Ectodermal cell (in vitro differentiated cells): ENCODE results near the gene LETM1.

Experiments used
- H3K27ac ChIP-seq: 2 replicates; pipeline ENCODE4 v1.7.0; 2013; ENCODE audit warnings: mild to moderate bottlenecking, low read depth, low read length; ENCODE audit not compliant: insufficient read depth, poor library complexity, severe bottlenecking
- H3K27me3 ChIP-seq: 2 replicates; pipeline ENCODE4 v1.7.0; 2013; ENCODE audit warnings: mild to moderate bottlenecking, low read length; ENCODE audit not compliant: insufficient read depth, control insufficient read depth, poor library complexity, severe bottlenecking
- H3K36me3 ChIP-seq: one replicate; pipeline ENCODE4 v1.7.0; 2013; ENCODE audit warnings: low read length; ENCODE audit not compliant: control insufficient read depth, insufficient read depth
- H3K4me1 ChIP-seq: one replicate; pipeline ENCODE4 v1.7.0; 2013; ENCODE audit warnings: low read length; ENCODE audit not compliant: control insufficient read depth, insufficient read depth
- H3K4me3 ChIP-seq: 2 replicates; pipeline ENCODE4 v1.7.0; 2013; ENCODE audit warnings: low read depth, low read length, control low read depth; ENCODE audit not compliant: insufficient read depth
- H3K9me3 ChIP-seq: 2 replicates; pipeline ENCODE4 v1.7.0; 2013; ENCODE audit warnings: mild to moderate bottlenecking, low read length, moderate library complexity; ENCODE audit not compliant: control insufficient read depth
- WGBS, 2 experiments: methylation state at CpG; one replicate each; pipeline ENCODE4 v1.1.7; 2013; ENCODE audit warnings: missing lambda C conversion rate in 2 of 2; 5-methylcytosine and 5-hydroxymethylcytosine counted together

Gene LETM1

DNA sequence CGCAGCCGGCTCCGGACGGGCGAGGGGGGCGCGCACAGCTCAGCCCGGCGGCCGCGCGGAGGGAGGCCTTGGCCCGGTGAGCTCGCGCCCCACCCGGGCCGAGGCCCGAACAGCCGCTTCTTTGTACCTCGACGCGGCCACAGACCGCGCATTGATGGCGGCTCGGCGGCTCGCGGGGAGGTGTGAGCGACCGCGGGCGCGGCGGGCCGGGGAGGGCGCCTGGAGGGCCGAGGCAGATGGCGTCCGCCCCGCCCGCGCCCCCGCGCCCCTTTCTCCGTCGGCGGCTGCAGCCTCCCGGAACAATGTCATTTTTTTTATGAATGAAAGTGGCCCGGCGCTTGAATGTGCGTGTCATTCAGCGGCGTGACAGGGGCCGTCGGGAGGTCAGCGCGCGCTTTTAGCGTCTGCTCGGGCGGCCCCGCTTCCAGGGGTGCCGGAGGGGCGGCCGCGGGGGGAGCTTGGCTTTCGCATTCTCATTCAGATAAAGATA lies 61.1 kb downstream of the LETM1 start:
- peak overlapping the region; percentile 63 for H3K4me3 ChIP-seq
- H3K4me1 ChIP-seq, result peaks cover 28% of the 10 kb centered on the region
- 0% methylated on average over 68 of the region's 68 CpGs for WGBS, 2 experiments
- H3K27ac ChIP-seq, result no peak overlapping the region
- H3K27me3 ChIP-seq, result peaks cover 32% of the 10 kb centered on the region
- H3K9me3 ChIP-seq, result no peaks in the 10 kb centered on the region
- peaks cover 4% of the 10 kb centered on the region for H3K36me3 ChIP-seq

- Histone ChIP-seq H3K4me3 (peak overlapping the region; percentile 63), H3K9me3 (no peaks in the 10 kb centered on the region), H3K27me3 (peaks cover 32% of the 10 kb centered on the region), H3K27ac (no peak overlapping the region), H3K4me1 (peaks cover 28% of the 10 kb centered on the region), H3K36me3 (no peaks in the 10 kb centered on the region)
- WGBS, 2 experiments, result 0% methylated on average over 101 of the region's 101 CpGs
Measured at GRCh38 chr4:1793940-1794808, 61.8 kb downstream of the LETM1 start.

DNA sequence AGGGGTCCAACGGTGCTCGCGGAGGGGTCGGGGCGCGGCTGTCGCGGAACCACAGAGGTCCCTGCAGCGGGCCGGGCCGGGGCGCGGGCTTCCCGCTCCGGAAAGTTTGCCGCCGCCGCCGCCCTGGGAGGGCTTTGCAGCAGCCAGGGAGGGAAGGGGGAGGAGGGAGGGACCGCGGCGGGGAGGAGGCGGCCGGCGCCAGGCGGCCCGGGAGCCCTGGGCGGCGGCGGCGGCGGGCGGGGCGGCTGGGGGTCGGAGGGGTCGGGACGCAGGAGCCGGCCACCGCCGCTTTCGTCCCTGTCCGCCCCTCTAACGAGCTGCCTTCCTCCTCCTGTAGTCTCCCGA lies 62.5 kb downstream of the LETM1 start:
- no peak overlapping the region for H3K27ac ChIP-seq
- peak overlapping the region; percentile 63 for H3K4me3 ChIP-seq
- WGBS, 2 experiments, result 0% methylated on average over 44 of the region's 44 CpGs

DNA sequence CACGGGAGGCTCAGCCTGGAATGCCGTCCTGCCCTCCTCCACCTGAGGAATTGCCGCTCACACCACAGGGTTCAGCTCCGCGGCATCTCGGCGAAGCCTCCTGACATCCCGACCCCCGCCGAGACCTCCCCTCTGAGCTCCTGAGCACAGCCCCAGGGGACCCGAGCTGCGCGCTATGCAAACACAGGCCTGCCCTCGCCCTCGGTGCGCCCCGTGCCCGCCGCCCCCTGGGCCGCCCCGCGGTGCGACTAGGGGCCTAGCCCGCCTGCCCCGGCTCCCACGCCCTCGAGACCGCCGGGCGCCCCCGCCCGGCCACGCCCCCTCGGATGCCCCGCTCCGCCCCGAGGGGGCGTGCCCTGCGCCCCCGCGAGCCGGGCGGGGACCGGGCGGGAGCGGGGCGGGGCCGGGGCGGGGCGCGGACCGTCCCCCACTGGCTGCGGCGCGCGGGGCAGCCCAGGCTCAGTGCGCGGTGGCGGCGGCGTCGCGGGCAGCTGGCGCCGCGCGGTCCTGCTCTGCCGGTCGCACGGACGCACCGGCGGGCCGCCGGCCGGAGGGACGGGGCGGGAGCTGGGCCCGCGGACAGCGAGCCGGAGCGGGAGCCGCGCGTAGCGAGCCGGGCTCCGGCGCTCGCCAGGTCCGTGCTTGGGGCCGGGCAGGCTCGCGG lies 63.0 kb downstream of the LETM1 start, which contains the start of gene FGFR3:
Gene FGFR3, plus strand, starts transcription at position 462 of the 664 bp plus-strand sequence. CDS start 642 bp downstream, outside the sequence.
- Histone ChIP-seq H3K9me3 (no peaks in the 10 kb centered on the region), H3K36me3 (no peaks in the 10 kb centered on the region), H3K27me3 (peaks cover 32% of the 10 kb centered on the region), H3K4me3 (peak within 1 kb of the TSS; percentile 63), H3K4me1 (peaks cover 30% of the 10 kb centered on the region), H3K27ac (no peak within 1 kb of the TSS)
- WGBS, 2 experiments, result 0 to 1% methylated on average over 95 of the region's 95 CpGs

More for the DNA sequence above, 62.5 kb downstream of the LETM1 start:
- Histone ChIP-seq H3K27me3 (peaks cover 32% of the 10 kb centered on the region), H3K36me3 (no peaks in the 10 kb centered on the region), H3K4me1 (peaks cover 28% of the 10 kb centered on the region), H3K9me3 (no peaks in the 10 kb centered on the region)

DNA sequence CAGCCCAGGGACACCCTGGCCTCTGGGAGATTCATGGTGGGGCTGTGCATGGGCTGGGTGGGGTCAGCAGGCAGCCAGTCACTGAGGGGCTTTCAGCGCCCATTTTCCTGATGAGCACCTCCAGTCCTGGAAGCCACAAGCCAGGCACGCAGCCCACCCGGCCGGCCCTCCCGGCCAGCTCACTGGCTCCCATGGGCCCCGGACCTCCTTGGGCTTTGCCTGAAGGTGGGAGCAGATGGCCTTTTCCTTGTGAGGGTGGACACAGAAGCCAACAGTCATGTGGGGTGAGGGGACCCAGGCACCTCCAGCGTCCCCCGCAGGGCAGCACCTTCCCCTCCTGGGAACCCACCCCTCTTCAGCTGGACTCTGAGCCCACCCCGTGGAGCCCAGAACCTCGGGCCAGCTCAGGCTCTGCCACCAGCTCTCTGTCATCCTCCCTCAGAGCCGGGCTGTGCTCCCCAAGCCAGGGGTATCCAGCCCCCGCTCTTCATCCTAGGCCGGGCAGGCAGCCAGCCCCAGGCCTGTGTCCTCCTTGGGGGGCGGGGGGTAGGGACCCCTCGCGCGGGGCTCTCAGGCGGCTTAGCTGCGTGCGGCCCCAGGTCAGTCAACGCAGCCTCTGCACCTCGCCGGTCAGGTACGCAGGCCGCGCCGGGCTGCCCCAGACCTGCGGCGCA lies 63.7 kb downstream of the LETM1 start:
- 37 to 38% methylated on average over 29 of the region's 29 CpGs for WGBS, 2 experiments
- Histone ChIP-seq H3K27me3 (peaks cover 32% of the 10 kb centered on the region), H3K4me3 (peak overlapping the region; percentile 22), H3K27ac (no peak overlapping the region), H3K36me3 (no peaks in the 10 kb centered on the region), H3K9me3 (no peaks in the 10 kb centered on the region), H3K4me1 (peaks cover 32% of the 10 kb centered on the region)

DNA sequence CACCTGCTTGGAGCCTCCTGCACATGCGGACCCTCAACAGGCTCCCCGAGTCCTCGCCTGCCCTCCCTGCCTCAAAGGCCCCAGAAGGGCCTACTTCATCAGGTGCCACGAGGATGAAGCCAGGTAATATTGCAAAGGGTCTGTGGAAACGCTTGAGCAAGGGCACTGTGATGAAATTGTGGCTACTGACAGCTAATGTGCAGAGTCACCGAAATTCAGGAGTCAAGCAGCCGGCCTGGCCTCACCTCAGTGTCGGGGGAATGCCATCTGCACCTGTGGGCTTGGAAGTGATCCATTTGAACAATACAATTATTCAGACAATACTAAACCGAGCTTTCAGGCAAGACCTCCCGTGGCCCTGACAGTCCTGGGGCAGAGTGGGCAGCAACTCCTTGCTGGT lies 66.0 kb downstream of the LETM1 start:
- Histone ChIP-seq H3K4me3 (no peak overlapping the region), H3K36me3 (no peaks in the 10 kb centered on the region), H3K27me3 (peaks cover 25% of the 10 kb centered on the region), H3K9me3 (no peaks in the 10 kb centered on the region), H3K27ac (no peak overlapping the region), H3K4me1 (peaks cover 18% of the 10 kb centered on the region)
- 89 to 90% methylated on average over 10 of the region's 10 CpGs for WGBS, 2 experiments

DNA sequence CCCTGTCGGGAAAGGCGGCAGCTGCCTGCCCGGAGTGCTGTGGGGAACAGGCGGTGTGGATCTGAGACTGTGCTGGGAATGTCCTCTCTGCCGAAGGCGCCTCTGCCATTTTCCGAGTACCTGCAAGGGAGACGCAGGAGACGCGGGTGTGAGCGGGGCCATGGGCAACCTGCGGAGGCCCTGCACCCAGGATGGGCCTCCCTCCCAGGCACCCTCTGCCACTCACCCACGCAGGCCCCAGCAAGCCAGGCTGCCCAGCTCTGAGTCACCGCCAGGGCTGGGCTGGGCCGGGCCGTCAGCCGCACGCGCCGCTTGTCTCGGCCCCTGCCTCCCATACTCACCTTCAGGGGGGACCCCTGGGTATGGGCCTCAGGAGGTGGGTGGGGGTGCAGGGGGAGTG lies 66.4 kb downstream of the LETM1 start:
- Histone ChIP-seq H3K27ac (no peak overlapping the region), H3K4me1 (peaks cover 20% of the 10 kb centered on the region), H3K27me3 (peaks cover 21% of the 10 kb centered on the region), H3K9me3 (no peaks in the 10 kb centered on the region), H3K4me3 (no peak overlapping the region), H3K36me3 (no peaks in the 10 kb centered on the region)
- 89 to 90% methylated on average over 21 of the region's 21 CpGs for WGBS, 2 experiments

GRCh38 chr4:1788254-1788973 lies 67.5 kb downstream of the LETM1 start:
- Histone ChIP-seq H3K27me3 (peaks cover 13% of the 10 kb centered on the region), H3K36me3 (no peaks in the 10 kb centered on the region), H3K4me1 (peaks cover 20% of the 10 kb centered on the region), H3K4me3 (no peak overlapping the region), H3K27ac (no peak overlapping the region), H3K9me3 (no peaks in the 10 kb centered on the region)
- 64 to 67% methylated on average over 11 to 12 of the region's 13 CpGs for WGBS, 2 experiments

DNA sequence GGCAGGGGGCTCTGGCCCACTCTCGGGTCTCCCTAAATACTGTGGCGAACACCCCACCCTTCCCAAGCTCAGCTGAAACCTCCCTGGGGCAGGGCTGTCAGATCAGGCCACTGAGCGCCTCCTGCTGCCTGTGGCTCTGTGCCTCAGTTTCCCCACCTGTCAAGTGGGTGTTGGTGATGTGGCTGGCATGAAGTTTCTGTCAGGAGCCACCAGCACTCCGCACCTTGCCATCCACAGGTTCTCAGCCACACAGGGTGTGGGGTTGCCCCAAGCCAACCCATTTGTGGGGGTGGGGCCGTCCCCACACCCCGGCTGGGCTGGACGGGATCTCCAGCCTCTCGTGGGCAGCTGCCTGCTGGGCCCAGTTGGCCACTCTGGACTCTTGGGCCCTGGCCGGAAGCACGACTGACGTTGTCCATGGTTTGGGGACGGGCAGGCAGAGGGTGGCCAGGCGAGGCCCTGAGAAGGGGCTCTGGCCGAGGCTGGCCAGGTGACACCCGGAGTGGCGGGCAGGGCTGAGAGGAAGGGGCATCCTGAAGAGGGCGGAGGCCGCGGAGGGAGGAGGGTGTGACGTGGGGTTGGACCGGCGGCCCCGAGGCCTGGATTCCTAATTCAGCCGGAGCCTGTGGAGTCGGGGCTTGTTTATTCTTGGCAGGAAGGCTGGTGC lies 68.4 kb downstream of the LETM1 start:
- no peak overlapping the region for H3K27ac ChIP-seq
- no peak overlapping the region for H3K4me3 ChIP-seq
- peaks cover 10% of the 10 kb centered on the region for H3K27me3 ChIP-seq
- no peaks in the 10 kb centered on the region for H3K9me3 ChIP-seq
- H3K36me3 ChIP-seq, result no peaks in the 10 kb centered on the region
- H3K4me1 ChIP-seq, result peaks cover 18% of the 10 kb centered on the region
- 72 to 78% methylated on average over 25 of the region's 25 CpGs for WGBS, 2 experiments
